IMR-90 (cell line): ENCODE measurements around the gene FKBP4. TPM values are rescaled to one million over a fixed set of nuclear protein-coding genes. Genes with fewer than 3 reads are reported as not detected.

Experiments
- ATAC-seq: fragments of 200-7000 bp; cut with Tn5 transposase; 2 replicates; pipeline ENCODE4 v1.9.1; 2020; ENCODE audit warnings: low read depth, mild to moderate bottlenecking, moderate library complexity
- BruUV-seq: library from RNA; stranded (reverse); fragments of 400-500 nt; replicated peaks from 2 replicates; lab custom pipeline; 2021; lab: Mats Ljungman, UMichigan
- CTCF ChIA-PET: fragments of 300-600 bp; formaldehyde crosslinking; extraction: SDS; loops from one replicate; lab custom pipeline; 2021; ENCODE audit warnings: antibody characterized with exemption; lab: Yijun Ruan, JAX
- POLR2A ChIA-PET: fragments of 300-600 bp; sonication (Branson Sonifier 250); formaldehyde crosslinking; loops from one replicate; lab custom pipeline; 2022; ENCODE audit warnings: antibody characterized with exemption; ENCODE audit not compliant: unreplicated experiment; lab: Charles Lee
- DNase-seq: peaks from one replicate; pipeline ENCODE4 v3.0.0; 2013
- H2AFZ ChIP-seq: replicated peaks from 2 replicates; pipeline ENCODE3; 2013; ENCODE audit warnings: low read length, mild to moderate bottlenecking; ENCODE audit not compliant: poor library complexity
- H2AK5ac ChIP-seq: 2 replicates; pipeline ENCODE4 v1.6.1; 2013; ENCODE audit warnings: low read depth, low read length, inconsistent platforms
- H2AK9ac ChIP-seq: replicated peaks from 2 replicates; pipeline ENCODE3; 2013; ENCODE audit warnings: mild to moderate bottlenecking, low read depth, low read length, moderate library complexity; ENCODE audit not compliant: poor library complexity
- H2BK120ac ChIP-seq: 2 replicates; pipeline ENCODE4 v1.6.1; 2013; ENCODE audit warnings: low read depth, low read length, inconsistent platforms
- H2BK15ac ChIP-seq: 3 replicates; pipeline ENCODE4 v1.6.1; 2013; ENCODE audit warnings: low read depth, low read length, inconsistent platforms
- H2BK20ac ChIP-seq: 2 replicates; pipeline ENCODE4 v1.6.1; 2013; ENCODE audit warnings: low read depth, mild to moderate bottlenecking, inconsistent platforms, low read length, moderate library complexity
- H2BK5ac ChIP-seq: 2 replicates; pipeline ENCODE4 v1.6.1; 2013; ENCODE audit warnings: mild to moderate bottlenecking, low read depth, low read length, inconsistent platforms; ENCODE audit not compliant: poor library complexity, severe bottlenecking
- H3K14ac ChIP-seq: replicated peaks from 2 replicates; pipeline ENCODE4 v1.6.1; 2013; ENCODE audit warnings: low read depth, low read length, inconsistent platforms
- H3K18ac ChIP-seq: 2 replicates; pipeline ENCODE4 v1.6.1; 2013; ENCODE audit warnings: low read depth, low read length, control low read depth
- H3K23ac ChIP-seq: 2 replicates; pipeline ENCODE4 v1.6.1; 2013; ENCODE audit warnings: low read depth, low read length, inconsistent platforms
- H3K27ac ChIP-seq: 2 replicates; pipeline ENCODE4 v1.5.1; 2013; ENCODE audit warnings: mild to moderate bottlenecking, control low read depth, low read length; ENCODE audit not compliant: insufficient read depth
- H3K27me3 ChIP-seq: 2 replicates; pipeline ENCODE4 v1.6.1; 2013; ENCODE audit warnings: low read length; ENCODE audit not compliant: control insufficient read depth, insufficient read depth
- H3K36me3 ChIP-seq: 2 replicates; pipeline ENCODE4 v1.6.1; 2013; ENCODE audit warnings: low read length, mixed read lengths; ENCODE audit not compliant: control insufficient read depth, insufficient read depth
- H3K4ac ChIP-seq: 2 replicates; pipeline ENCODE4 v1.6.1; 2013; ENCODE audit warnings: low read depth, low read length, inconsistent platforms
- H3K4me1 ChIP-seq: 2 replicates; pipeline ENCODE4 v1.6.1; 2013; ENCODE audit warnings: low read length, mixed read lengths; ENCODE audit not compliant: control insufficient read depth, insufficient read depth
- H3K4me2 ChIP-seq: 2 replicates; pipeline ENCODE4 v1.6.1; 2013; ENCODE audit warnings: low read depth, mild to moderate bottlenecking, control low read depth, low read length, moderate library complexity
- H3K4me3 ChIP-seq: 2 replicates; pipeline ENCODE4 v1.5.1; 2013; ENCODE audit warnings: low read depth, mild to moderate bottlenecking, control low read depth, low read length, moderate library complexity; ENCODE audit not compliant: insufficient read depth
- H3K56ac ChIP-seq: 2 replicates; pipeline ENCODE4 v1.6.1; 2013; ENCODE audit warnings: low read length, inconsistent platforms; ENCODE audit not compliant: insufficient read depth; ENCODE audit errors: extremely low read depth
- H3K79me1 ChIP-seq, 2 experiments: 2 replicates each; pipeline ENCODE4 v1.6.1; 2013; ENCODE audit warnings: low read length in 2 of 2, inconsistent platforms in 1 of 2, low read depth in 1 of 2
- H3K9ac ChIP-seq: 2 replicates; pipeline ENCODE4 v1.6.1; 2013; ENCODE audit warnings: low read depth, low read length, control low read depth
- H3K9me1 ChIP-seq: 2 replicates; pipeline ENCODE4 v1.6.1; 2013; ENCODE audit warnings: low read length, inconsistent platforms; ENCODE audit not compliant: insufficient read depth
- H3K9me3 ChIP-seq: 2 replicates; pipeline ENCODE4 v1.6.1; 2013; ENCODE audit warnings: low read length; ENCODE audit not compliant: control insufficient read depth, insufficient read depth
- H4K20me1 ChIP-seq: 2 replicates; pipeline ENCODE4 v1.6.1; 2013; ENCODE audit warnings: low read length, inconsistent platforms; ENCODE audit not compliant: insufficient read depth
- H4K5ac ChIP-seq: 2 replicates; pipeline ENCODE4 v1.6.1; 2013; ENCODE audit warnings: mild to moderate bottlenecking, low read depth, low read length, control low read depth
- H4K8ac ChIP-seq, 2 experiments: 2 replicates each; pipeline ENCODE4 v1.6.1; 2013; ENCODE audit warnings: low read depth in 2 of 2, low read length in 2 of 2, control low read depth in 1 of 2, inconsistent platforms in 1 of 2
- H4K91ac ChIP-seq: 2 replicates; pipeline ENCODE4 v1.6.1; 2013; ENCODE audit warnings: low read depth, low read length, inconsistent platforms; ENCODE audit not compliant: insufficient read depth
- CHD1 ChIP-seq: IDR thresholded peaks from 2 replicates; pipeline ENCODE4 v1.6.1; 2012; ENCODE audit warnings: low read depth, low read length, improper control_type of control experiment
- FOS ChIP-seq: fragments of 150-350 bp; IDR thresholded peaks from 2 replicates; pipeline ENCODE4 v1.6.1; 2016; ENCODE audit warnings: low read depth, low read length
- MAZ ChIP-seq: IDR thresholded peaks from 2 replicates; pipeline ENCODE4 v1.6.1; 2012; ENCODE audit warnings: low read depth, mild to moderate bottlenecking, low read length, improper control_type of control experiment, moderate library complexity, borderline replicate concordance
- POLR2A ChIP-seq: IDR thresholded peaks from 2 replicates; pipeline ENCODE4 v1.6.1; 2012; ENCODE audit warnings: mild to moderate bottlenecking, low read depth, low read length
- RAD21 ChIP-seq: IDR thresholded peaks from 2 replicates; pipeline ENCODE4 v1.6.1; 2012; ENCODE audit warnings: low read length, improper control_type of control experiment
- RCOR1 ChIP-seq: IDR thresholded peaks from 2 replicates; pipeline ENCODE4 v1.6.1; 2012; ENCODE audit warnings: mild to moderate bottlenecking, low read length, improper control_type of control experiment; ENCODE audit not compliant: insufficient replicate concordance
- SMC3 ChIP-seq: fragments of 150-350 bp; IDR thresholded peaks from 2 replicates; pipeline ENCODE4 v1.6.1; 2016; ENCODE audit warnings: low read depth, mild to moderate bottlenecking, antibody characterized with exemption, low read length, moderate library complexity
- whole genome bisulfite sequencing, 2 experiments: methylation state at CpG; one replicate each; pipeline versions ENCODE4 v1.1.5 to v1.1.7; 2013; ENCODE audit warnings: missing lambda C conversion rate in 2 of 2; ENCODE audit not compliant: insufficient read length in 1 of 2; ENCODE audit errors: extremely low coverage in 2 of 2; 5-methylcytosine and 5-hydroxymethylcytosine counted together
- dilution Hi-C: fragments of 300-500 bp; cut with HindIII; formaldehyde crosslinking; loops from one replicate; pipeline ENCODE4 v1.14.3; 2018; ENCODE audit warnings: low sequenced_read_pairs; ENCODE audit not compliant: unreplicated experiment
- in situ Hi-C: fragments of 300-500 bp; cut with MboI; formaldehyde crosslinking; loops from 3 replicates; pipeline ENCODE4 v1.14.3; 2019; ENCODE audit warnings: low sequenced_read_pairs, inconsistent platforms, mixed read lengths
- intact Hi-C: fragments of 100-400 bp; cut with micrococcal nuclease; formaldehyde crosslinking; loops from 2 replicates; pipeline ENCODE4 v1.10.0; 2022
- polyA plus RNA-seq, 3 experiments: library from polyadenylated mRNA; depleted of rRNA; stranded (reverse); fragments of >200 nt; gene quantifications; 2 replicates each; pipeline ENCODE4 v1.2.3, GENCODE V29; 2012; ENCODE audit warnings: low replicate concordance in 1 of 3
- total RNA-seq: library from RNA; depleted of rRNA; stranded (reverse); fragments of >200 nt; gene quantifications from 2 replicates; pipeline ENCODE4 v1.2.3, GENCODE V29; 2012
- TF ChIP-seq, protein P1 (sequence below): fragments of 150-350 bp; IDR thresholded peaks from 2 replicates; pipeline ENCODE4 v1.6.1; 2017; ENCODE audit warnings: mild to moderate bottlenecking, antibody characterized with exemption, low read length, low read depth

The FKBP4 gene
- total and polyA plus RNA-seq, 2 of the 4 experiments (the other 2 are of a cell fraction): 35.7 to 36.0 TPM

DNA sequence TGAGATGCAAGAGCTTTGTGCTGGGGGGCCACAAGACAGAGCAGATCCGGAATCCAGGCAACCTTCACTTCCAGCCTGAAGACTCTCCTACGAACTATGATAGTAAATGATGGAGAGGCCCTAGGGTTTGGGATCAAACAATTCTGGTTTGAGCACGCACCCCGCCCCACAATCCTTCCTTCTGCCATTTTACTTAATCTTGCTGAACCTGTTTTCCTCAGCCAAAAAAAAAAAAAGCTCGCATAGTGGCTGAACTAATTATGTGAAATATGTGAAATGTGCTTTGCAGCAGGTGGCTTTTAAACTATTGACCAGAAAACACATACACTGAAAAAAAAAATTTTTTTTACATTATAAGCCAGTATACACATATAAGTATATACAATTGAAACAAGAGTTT lies 17.0 kb downstream of the FKBP4 start:
- no peak overlapping the region for H3K4ac ChIP-seq
- CTCF ChIA-PET: no interaction called here
- peak overlapping the region; percentile 52 for H2AK9ac ChIP-seq
- H2BK5ac ChIP-seq: no peak overlapping the region
- no peak overlapping the region for H3K14ac ChIP-seq
- in situ Hi-C loops: no loop called here
- H3K9me3 ChIP-seq: no peaks in the 10 kb centered on the region
- peak overlapping the region; percentile 58; the same call in 1 of the 2 replicates for H2AK5ac ChIP-seq
- H4K91ac ChIP-seq: no peak overlapping the region
- H2BK15ac ChIP-seq: no peak overlapping the region
- H3K27me3 ChIP-seq: no peaks in the 10 kb centered on the region
- H3K23ac ChIP-seq: no peak overlapping the region
- POLR2A ChIA-PET: interaction anchor here (0.6 kb wide), 1 partner anchor 129 kb away, joined by 4 read pairs; no protein-coding TSS in a partner anchor
- 0 out of 2 replicates have a peak overlapping the region, but pooled peaks have one; percentile 39 for H2BK20ac ChIP-seq
- 0 out of 2 replicates have a peak, but pooled peaks cover 7% of the 10 kb centered on the region for H3K9me1 ChIP-seq
- no TSS peak for BruUV-seq
- ATAC-seq (no peak), DNase-seq (no peak)
- dilution Hi-C loops: no loop called here
- peaks cover 11 to 24% of the 10 kb centered on the region in 2 experiments for H3K79me1 ChIP-seq
- TF ChIP-seq FOS (no peak), MAZ (no peak), RCOR1 (no peak), SMC3 (no peak), CHD1 (no peak), RAD21 (no peak), POLR2A (no peak)
- TF ChIP-seq, protein P1, sequence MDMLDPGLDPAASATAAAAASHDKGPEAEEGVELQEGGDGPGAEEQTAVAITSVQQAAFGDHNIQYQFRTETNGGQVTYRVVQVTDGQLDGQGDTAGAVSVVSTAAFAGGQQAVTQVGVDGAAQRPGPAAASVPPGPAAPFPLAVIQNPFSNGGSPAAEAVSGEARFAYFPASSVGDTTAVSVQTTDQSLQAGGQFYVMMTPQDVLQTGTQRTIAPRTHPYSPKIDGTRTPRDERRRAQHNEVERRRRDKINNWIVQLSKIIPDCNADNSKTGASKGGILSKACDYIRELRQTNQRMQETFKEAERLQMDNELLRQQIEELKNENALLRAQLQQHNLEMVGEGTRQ: no peak
- peak overlapping the region; percentile 69 to 98; a peak in 3 of 4 replicates for H4K8ac ChIP-seq
- no peak overlapping the region for H3K18ac ChIP-seq
- H2BK120ac ChIP-seq: no peak overlapping the region
- peaks cover 6% of the 10 kb centered on the region; the same call in 1 of the 2 replicates for H4K20me1 ChIP-seq
- intact Hi-C loops: no loop called here
- no peak overlapping the region for H3K9ac ChIP-seq
- peak overlapping the region; percentile 48 for H2AFZ ChIP-seq
- WGBS, 2 experiments: no CpG with 5 or more reads among the region's 5 CpGs
- no peak overlapping the region for H3K56ac ChIP-seq
- H3K36me3 ChIP-seq: no peaks in the 10 kb centered on the region
- no peak overlapping the region; the same call in 1 of the 2 replicates for H3K4me2 ChIP-seq
- no peak overlapping the region for H3K27ac ChIP-seq
- no peak overlapping the region for H3K4me3 ChIP-seq
- no peaks in the 10 kb centered on the region for H3K4me1 ChIP-seq
- peak overlapping the region; percentile 64 for H4K5ac ChIP-seq
